ENCODE results near the gene ZNF862.

Gene ZNF862

GRCh38 chr7:149881328-149882247 is 43.4 kb downstream of the ZNF862 start:
- TF ChIP-seq CTCF (IDR thresholded peaks at IDR 0.05; ENCODE audit: low read depth, low read length): no peak
- no peak for DNase-seq (ENCODE audit: low read depth in 2 of 2)

GRCh38 chr7:149882248-149883047 is 44.3 kb downstream of the ZNF862 start:
- no peak overlapping the region for H3K4me3 ChIP-seq (replicated peaks in 1 of 2; ENCODE audit: low read depth in 2 of 2, low read length in 2 of 2)
- TF ChIP-seq CTCF (IDR thresholded peaks at IDR 0.05; ENCODE audit: low read depth, low read length): no peak
- peak in 1 of 2 donors; percentile 36 for DNase-seq (ENCODE audit: low read depth in 2 of 2)

More at GRCh38 chr7:149881328-149882247, 43.4 kb downstream of the ZNF862 start:
- no peak overlapping the region for H3K4me3 ChIP-seq (replicated peaks in 1 of 2; ENCODE audit: low read depth in 2 of 2, low read length in 2 of 2)

- TF ChIP-seq CTCF (IDR thresholded peaks at IDR 0.05; ENCODE audit: low read depth, low read length): no peak
- no peak overlapping the region for H3K4me3 ChIP-seq (replicated peaks in 1 of 2; ENCODE audit: low read depth in 2 of 2, low read length in 2 of 2)
- no peak for DNase-seq (ENCODE audit: low read depth in 2 of 2)
Observed at GRCh38 chr7:149883048-149883438, 44.9 kb downstream of the ZNF862 start.

GRCh38 chr7:149883452-149883861 is 45.3 kb downstream of the ZNF862 start:
- H3K4me3 ChIP-seq (replicated peaks in 1 of 2; ENCODE audit: low read depth in 2 of 2, low read length in 2 of 2): no peak overlapping the region
- DNase-seq (ENCODE audit: low read depth in 2 of 2): peak; percentile 53 to 61

GRCh38 chr7:149884016-149884415 is 45.8 kb downstream of the ZNF862 start:
- TF ChIP-seq CTCF (IDR thresholded peaks at IDR 0.05; ENCODE audit: low read depth, low read length): no peak

More at GRCh38 chr7:149883452-149883861, 45.3 kb downstream of the ZNF862 start:
- TF ChIP-seq CTCF (IDR thresholded peaks at IDR 0.05; ENCODE audit: low read depth, low read length): peak; percentile 80

GRCh38 chr7:149884541-149884940 is 46.4 kb downstream of the ZNF862 start:
- peak in 1 of 2 donors; percentile 58 for DNase-seq (ENCODE audit: low read depth in 2 of 2)
- no peak for TF ChIP-seq CTCF (IDR thresholded peaks at IDR 0.05; ENCODE audit: low read depth, low read length)
- no peak overlapping the region for H3K4me3 ChIP-seq (replicated peaks in 1 of 2; ENCODE audit: low read depth in 2 of 2, low read length in 2 of 2)

More at GRCh38 chr7:149884016-149884415, 45.8 kb downstream of the ZNF862 start:
- DNase-seq (ENCODE audit: low read depth in 2 of 2): no peak
- no peak overlapping the region for H3K4me3 ChIP-seq (replicated peaks in 1 of 2; ENCODE audit: low read depth in 2 of 2, low read length in 2 of 2)
